DOHH2 (cell line): ENCODE results near the gene MAP4K5.

Experiments
- EZH2phosphoT487 ChIP-seq: fragments of 200-600 bp; sonication (generic); IDR thresholded peaks from 2 replicates; pipeline ENCODE4 v1.6.1; 2017; ENCODE audit warnings: borderline replicate concordance, mild to moderate bottlenecking, antibody characterized with exemption, low read length, moderate library complexity, mixed read lengths
- TF ChIP-seq, protein P1 (sequence below): fragments of 200-600 bp; sonication (generic); IDR thresholded peaks from one replicate; pipeline ENCODE4 v1.5.1; 2014; ENCODE audit warnings: antibody characterized with exemption, mild to moderate bottlenecking, low read depth, low read length; ENCODE audit not compliant: poor library complexity, severe bottlenecking

DNA sequence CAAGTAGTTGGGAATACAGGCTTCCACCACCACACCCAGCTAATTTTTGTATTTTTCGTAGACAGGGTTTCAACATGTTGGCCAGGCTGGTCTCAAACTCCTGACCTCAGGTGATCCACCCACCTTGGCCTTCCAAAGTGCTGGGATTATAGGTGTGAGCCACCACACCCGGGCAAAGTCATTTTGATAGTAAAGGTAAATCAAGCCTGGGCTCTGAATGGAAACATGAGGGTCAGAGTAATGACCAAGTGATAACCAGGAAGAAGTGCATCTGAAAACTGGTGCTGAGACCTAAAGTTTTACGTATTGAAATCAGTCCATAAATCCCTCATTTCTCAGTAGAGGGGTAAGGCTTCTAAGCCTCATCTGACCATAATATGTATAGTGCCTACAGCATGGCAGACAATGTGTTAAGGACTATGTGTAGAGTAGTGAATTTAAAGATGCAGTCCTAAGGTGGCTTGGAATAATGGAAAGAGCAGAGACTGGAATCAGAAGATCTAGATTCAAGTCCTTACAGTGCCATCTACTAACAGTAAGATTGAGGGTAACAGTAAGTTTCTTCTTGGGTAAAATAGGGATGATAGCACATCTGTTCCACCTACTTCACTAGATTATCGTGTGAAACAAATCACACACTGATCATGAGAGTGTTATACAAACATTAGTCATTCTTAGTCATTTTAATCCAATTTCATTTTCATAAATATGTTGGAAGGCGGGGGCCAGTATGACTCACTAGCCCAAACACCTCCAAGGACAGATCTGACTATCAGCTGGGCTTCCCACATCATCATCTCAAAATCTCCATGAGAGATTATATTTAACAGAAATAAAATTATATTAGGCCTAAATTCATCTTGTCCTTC, 11.2 kb downstream of the MAP4K5 start:
- TF ChIP-seq, protein P1, sequence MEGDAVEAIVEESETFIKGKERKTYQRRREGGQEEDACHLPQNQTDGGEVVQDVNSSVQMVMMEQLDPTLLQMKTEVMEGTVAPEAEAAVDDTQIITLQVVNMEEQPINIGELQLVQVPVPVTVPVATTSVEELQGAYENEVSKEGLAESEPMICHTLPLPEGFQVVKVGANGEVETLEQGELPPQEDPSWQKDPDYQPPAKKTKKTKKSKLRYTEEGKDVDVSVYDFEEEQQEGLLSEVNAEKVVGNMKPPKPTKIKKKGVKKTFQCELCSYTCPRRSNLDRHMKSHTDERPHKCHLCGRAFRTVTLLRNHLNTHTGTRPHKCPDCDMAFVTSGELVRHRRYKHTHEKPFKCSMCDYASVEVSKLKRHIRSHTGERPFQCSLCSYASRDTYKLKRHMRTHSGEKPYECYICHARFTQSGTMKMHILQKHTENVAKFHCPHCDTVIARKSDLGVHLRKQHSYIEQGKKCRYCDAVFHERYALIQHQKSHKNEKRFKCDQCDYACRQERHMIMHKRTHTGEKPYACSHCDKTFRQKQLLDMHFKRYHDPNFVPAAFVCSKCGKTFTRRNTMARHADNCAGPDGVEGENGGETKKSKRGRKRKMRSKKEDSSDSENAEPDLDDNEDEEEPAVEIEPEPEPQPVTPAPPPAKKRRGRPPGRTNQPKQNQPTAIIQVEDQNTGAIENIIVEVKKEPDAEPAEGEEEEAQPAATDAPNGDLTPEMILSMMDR, result no peak
- no peak for TF ChIP-seq EZH2phosphoT487
